HCT116 (cell line): ENCODE results near the gene SPATA7. TPM values are rescaled to one million over a fixed set of nuclear protein-coding genes. Genes with fewer than 3 reads are reported as not detected.

ENCODE experiments used
- ATAC-seq: fragments of 200-7000 bp; cut with Tn5 transposase; 2 replicates; pipeline ENCODE4 v1.9.1; 2020; ENCODE audit warnings: mild to moderate bottlenecking, moderate library complexity
- BruUV-seq: library from RNA; stranded (reverse); fragments of 400-500 nt; replicated peaks from 2 replicates; lab custom pipeline; 2021; lab: Mats Ljungman, UMichigan
- CTCF ChIA-PET: fragments of 300-600 bp; sonication (Branson Sonifier 250); formaldehyde crosslinking; loops from one replicate; lab custom pipeline; 2021; ENCODE audit warnings: antibody characterized with exemption; lab: Charles Lee
- POLR2A ChIA-PET: fragments of 300-600, 350-600 bp; sonication (Branson Sonifier 250); formaldehyde crosslinking; loops from one replicate; lab custom pipeline; 2021; ENCODE audit warnings: antibody characterized with exemption; lab: Charles Lee
- RAD21 ChIA-PET, 2 experiments: fragments of 300-600 bp; sonication (Branson Sonifier 250); formaldehyde crosslinking; loops; one replicate each; lab custom pipeline; 2023; ENCODE audit warnings: low total read pairs in 2 of 2; ENCODE audit not compliant: uncharacterized antibody in 2 of 2, unreplicated experiment in 2 of 2, low non-redundant PET in 1 of 2; lab: Charles Lee
- DNase-seq: peaks from one replicate; pipeline ENCODE4 v3.0.0-alpha.2; 2010; ENCODE audit warnings: low read depth, low spot score
- H2AFZ ChIP-seq: fragments of 200-600 bp; shearing (Covaris generic), sonication (generic); 2 replicates; pipeline ENCODE4 v1.6.1; 2017; ENCODE audit warnings: low read depth, mixed run types, mixed read lengths, antibody characterized with exemption, low read length; ENCODE audit not compliant: poor library complexity, severe bottlenecking
- H3K27ac ChIP-seq: 2 replicates; pipeline ENCODE4 v1.5.1; 2012; ENCODE audit warnings: low read depth, low read length
- H3K27me3 ChIP-seq: fragments of 200-600 bp; sonication (generic); 2 replicates; pipeline ENCODE4 v1.6.1; 2016; ENCODE audit warnings: mixed run types, low read length, mixed read lengths; ENCODE audit not compliant: insufficient read depth
- H3K36me3 ChIP-seq, 2 experiments: fragments of 200-500 bp in 1 of 2; fragments of 200-600 bp in 1 of 2; sonication (Bioruptor generic) in 1 of 2; sonication (generic) in 1 of 2; 2 replicates each; pipeline versions ENCODE4 v1.5.1 to v1.6.1; 2014 to 2016; ENCODE audit warnings: low read length in 2 of 2, inconsistent platforms in 1 of 2, mixed read lengths in 1 of 2, mixed run types in 1 of 2; ENCODE audit not compliant: insufficient read depth in 2 of 2, control insufficient read depth in 1 of 2
- H3K4me1 ChIP-seq, 2 experiments: fragments of 200-600 bp in 1 of 2; sonication (generic) in 1 of 2; 2 replicates each; pipeline versions ENCODE4 v1.5.1 to v1.6.1; 2012 to 2017; ENCODE audit warnings: low read length in 2 of 2, inconsistent platforms in 1 of 2, mild to moderate bottlenecking in 1 of 2, mixed read lengths in 1 of 2, mixed run types in 1 of 2, moderate library complexity in 1 of 2; ENCODE audit not compliant: insufficient read depth in 2 of 2, control insufficient read depth in 1 of 2
- H3K4me2 ChIP-seq: fragments of 200-600 bp; sonication (generic); 2 replicates; pipeline ENCODE4 v1.6.1; 2017; ENCODE audit warnings: mixed run types, low read length, mixed read lengths
- H3K4me3 ChIP-seq, 2 experiments: fragments of 200-600 bp in 1 of 2; sonication (generic) in 1 of 2; replicated peaks in 1 of 2; 2 replicates each; pipeline ENCODE4 v1.5.1; 2011 to 2016; ENCODE audit warnings: low read length in 2 of 2, control low read depth in 1 of 2, low read depth in 1 of 2, mild to moderate bottlenecking in 1 of 2, mixed read lengths in 1 of 2, mixed run types in 1 of 2
- H3K79me2 ChIP-seq: fragments of 200-600 bp; sonication (generic); 2 replicates; pipeline ENCODE4 v1.6.1; 2017; ENCODE audit warnings: mild to moderate bottlenecking, mixed run types, low read length, moderate library complexity, mixed read lengths; ENCODE audit not compliant: insufficient read depth
- H3K9ac ChIP-seq: fragments of 200-600 bp; sonication (generic); 2 replicates; pipeline ENCODE4 v1.6.1; 2016; ENCODE audit warnings: low read length, mixed read lengths
- H3K9me2 ChIP-seq: fragments of 200-600 bp; sonication (generic), shearing (Covaris generic); 2 replicates; pipeline ENCODE4 v1.6.1; 2017; ENCODE audit warnings: mixed run types, mild to moderate bottlenecking, moderate library complexity; ENCODE audit not compliant: insufficient read depth
- H3K9me3 ChIP-seq, 2 experiments: fragments of 200-500 bp in 1 of 2; fragments of 200-600 bp in 1 of 2; sonication (Bioruptor generic) in 1 of 2; sonication (generic) in 1 of 2; 2 replicates each; pipeline ENCODE4 v1.6.1; 2014 to 2017; ENCODE audit warnings: low read length in 2 of 2, mixed read lengths in 2 of 2, inconsistent platforms in 1 of 2, low read depth in 1 of 2, mild to moderate bottlenecking in 1 of 2, mixed run types in 1 of 2, moderate library complexity in 1 of 2; ENCODE audit not compliant: control insufficient read depth in 1 of 2, insufficient read depth in 1 of 2
- H4K20me1 ChIP-seq: fragments of 200-600 bp; sonication (generic), shearing (Covaris generic); 2 replicates; pipeline ENCODE4 v1.6.1; 2017; ENCODE audit warnings: mixed run types, mild to moderate bottlenecking, moderate library complexity; ENCODE audit not compliant: insufficient read depth
- CBX3 ChIP-seq: IDR thresholded peaks from 2 replicates; pipeline ENCODE4 v1.6.1; 2012; ENCODE audit warnings: low read depth
- EGR1 ChIP-seq: IDR thresholded peaks from 2 replicates; pipeline ENCODE4 v1.6.1; 2012; ENCODE audit warnings: low read depth
- ELF1 ChIP-seq: IDR thresholded peaks from 2 replicates; pipeline ENCODE4 v1.6.1; 2012; ENCODE audit warnings: low read depth, borderline replicate concordance
- EZH2 ChIP-seq: fragments of 200-600 bp; sonication (generic); IDR thresholded peaks from 2 replicates; pipeline ENCODE4 v1.6.1; 2017; ENCODE audit warnings: antibody characterized with exemption, mixed run types
- EZH2phosphoT487 ChIP-seq: fragments of 200-600 bp; IDR thresholded peaks from 2 replicates; pipeline ENCODE4 v1.6.1; 2018; ENCODE audit warnings: antibody characterized with exemption, borderline replicate concordance
- FOSL1 ChIP-seq: IDR thresholded peaks from 2 replicates; pipeline ENCODE4 v1.6.1; 2012; ENCODE audit warnings: low read depth
- JUND ChIP-seq: IDR thresholded peaks from 2 replicates; pipeline ENCODE4 v1.6.1; 2012
- POLR2AphosphoS5 ChIP-seq: IDR thresholded peaks from 2 replicates; pipeline ENCODE4 v1.6.1; 2011; ENCODE audit warnings: mild to moderate bottlenecking, low read depth, low read length, moderate library complexity
- RAD21 ChIP-seq: IDR thresholded peaks from 2 replicates; pipeline ENCODE4 v1.6.1; 2012; ENCODE audit warnings: low read depth, mild to moderate bottlenecking
- SIN3A ChIP-seq: IDR thresholded peaks from 2 replicates; pipeline ENCODE4 v1.6.1; 2012; ENCODE audit warnings: low read depth
- SP1 ChIP-seq: IDR thresholded peaks from 2 replicates; pipeline ENCODE4 v1.6.1; 2012; ENCODE audit warnings: low read depth
- SRF ChIP-seq: IDR thresholded peaks from 2 replicates; pipeline ENCODE4 v1.6.1; 2012; ENCODE audit warnings: low read depth
- TCF7L2 ChIP-seq: IDR thresholded peaks from 2 replicates; pipeline ENCODE4 v1.7.0; 2011; ENCODE audit warnings: borderline replicate concordance, inconsistent platforms; ENCODE audit not compliant: insufficient read depth, insufficient read length; ENCODE audit errors: extremely low read depth
- YY1 ChIP-seq: IDR thresholded peaks from 2 replicates; pipeline ENCODE4 v1.6.1; 2011; ENCODE audit warnings: low read length, low read depth, moderate library complexity, mild to moderate bottlenecking; ENCODE audit not compliant: insufficient replicate concordance; ENCODE audit errors: extremely low read depth
- ZBTB33 ChIP-seq: IDR thresholded peaks from 2 replicates; pipeline ENCODE4 v1.6.1; 2011; ENCODE audit warnings: mild to moderate bottlenecking, low read length, moderate library complexity; ENCODE audit not compliant: insufficient replicate concordance; ENCODE audit errors: extremely low read depth
- intact Hi-C: fragments of 100-400 bp; cut with micrococcal nuclease; formaldehyde crosslinking; loops from 2 replicates; pipeline ENCODE4 v1.10.0; 2022
- total RNA-seq: library from RNA; stranded (reverse); gene quantifications from one replicate; pipeline ENCODE4 v1.2.1, GENCODE V29; 2021; ENCODE audit not compliant: unreplicated experiment
- TF ChIP-seq, protein P1 (sequence below): IDR thresholded peaks from 2 replicates; pipeline ENCODE4 v1.6.1; 2012
- TF ChIP-seq, protein P2 (sequence below): IDR thresholded peaks from 2 replicates; pipeline ENCODE4 v1.6.1; 2012

Gene SPATA7
- total RNA-seq, 1 experiment from 2014 or later = 6.2 TPM

GRCh38 chr14:88426271-88426670 is 40.8 kb downstream of the SPATA7 start:
- Histone ChIP-seq H3K4me1 (no peaks in the 10 kb centered on the region), H3K9me3 (no peaks in the 10 kb centered on the region), H3K4me3 (no peak overlapping the region), H4K20me1 (no peaks in the 10 kb centered on the region), H3K79me2 (no peaks in the 10 kb centered on the region), H3K36me3 (no peaks in the 10 kb centered on the region), H3K4me2 (no peak overlapping the region), H2AFZ (no peak overlapping the region), H3K9ac (no peak overlapping the region), H3K9me2 (no peaks in the 10 kb centered on the region), H3K27ac (no peak overlapping the region), H3K27me3 (no peaks in the 10 kb centered on the region)
- ChIA-PET CTCF (no interaction called here), POLR2A (no interaction called here), RAD21 (no interaction called here)
- no peak for ATAC-seq
- DNase-seq = no peak
- BruUV-seq = no TSS peak
- intact Hi-C loops = no loop called here
- TF ChIP-seq CBX3 = no peak
- no peak for TF ChIP-seq FOSL1
- no peak for TF ChIP-seq JUND
- TF ChIP-seq, protein P1, sequence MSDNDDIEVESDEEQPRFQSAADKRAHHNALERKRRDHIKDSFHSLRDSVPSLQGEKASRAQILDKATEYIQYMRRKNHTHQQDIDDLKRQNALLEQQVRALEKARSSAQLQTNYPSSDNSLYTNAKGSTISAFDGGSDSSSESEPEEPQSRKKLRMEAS = no peak
- no peak for TF ChIP-seq EGR1
- TF ChIP-seq EZH2 = no peak
- TF ChIP-seq SRF = no peak
- no peak for TF ChIP-seq EZH2phosphoT487
- no peak for TF ChIP-seq SIN3A
- TF ChIP-seq RAD21 = no peak
- no peak for TF ChIP-seq TCF7L2
- TF ChIP-seq, protein P2, sequence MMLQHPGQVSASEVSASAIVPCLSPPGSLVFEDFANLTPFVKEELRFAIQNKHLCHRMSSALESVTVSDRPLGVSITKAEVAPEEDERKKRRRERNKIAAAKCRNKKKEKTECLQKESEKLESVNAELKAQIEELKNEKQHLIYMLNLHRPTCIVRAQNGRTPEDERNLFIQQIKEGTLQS = no peak
- no peak for TF ChIP-seq ELF1
- TF ChIP-seq POLR2AphosphoS5 = no peak

- intact Hi-C loops = loop anchor here (10.0 kb wide), 1 partner anchor 416 kb away; no protein-coding TSS in a partner anchor
- no TSS peak for BruUV-seq
- Histone ChIP-seq H3K9me2 (no peaks in the 10 kb centered on the region), H3K4me3 (no peak overlapping the region), H3K9me3 (no peaks in the 10 kb centered on the region), H3K27ac (no peak overlapping the region), H3K36me3 (no peaks in the 10 kb centered on the region), H4K20me1 (no peaks in the 10 kb centered on the region), H3K4me2 (no peak overlapping the region), H2AFZ (no peak overlapping the region), H3K27me3 (no peaks in the 10 kb centered on the region), H3K79me2 (no peaks in the 10 kb centered on the region), H3K9ac (no peak overlapping the region), H3K4me1 (no peaks in the 10 kb centered on the region)
- CTCF ChIA-PET = no interaction called here
- ATAC-seq (no peak), DNase-seq (no peak)
- RAD21 ChIA-PET = no interaction called here
- POLR2A ChIA-PET = no interaction called here
- TF ChIP-seq YY1 (no peak), ZBTB33 (no peak), SP1 (no peak), EZH2phosphoT487 (no peak), FOSL1 (no peak), CBX3 (no peak), RAD21 (no peak)
- TF ChIP-seq, protein P2 = no peak
Observed at GRCh38 chr14:88430976-88431375, 45.5 kb downstream of the SPATA7 start.
